MCF 10A (cell line): Measurements from ENCODE around the gene NUP62. TPM values are rescaled to one million over a fixed set of nuclear protein-coding genes. Genes with fewer than 3 reads are reported as not detected.

Experiments used
- BruUV-seq: library from RNA; stranded (reverse); fragments of 400-500 nt; replicated peaks from 2 replicates; lab custom pipeline; 2021; lab: Mats Ljungman, UMichigan
- CTCF ChIA-PET: fragments of 300-600 bp; sonication (Branson Sonifier 250); formaldehyde crosslinking; extraction: SDS; loops from one replicate; lab custom pipeline; 2021; ENCODE audit warnings: antibody characterized with exemption, inconsistent platforms; lab: Yijun Ruan, JAX
- POLR2A ChIA-PET: fragments of 300-600, 350-650 bp; sonication (Branson Sonifier 250); formaldehyde crosslinking; extraction: SDS; loops from one replicate; lab custom pipeline; 2020; ENCODE audit warnings: antibody characterized with exemption, inconsistent platforms; lab: Yijun Ruan, JAX
- DNase-seq: peaks from one replicate; pipeline ENCODE4 v3.0.0-alpha.2; 2018; ENCODE audit not compliant: unreplicated experiment
- H3K27ac Mint-ChIP-seq: one replicate; pipeline ENCODE4 v1.8.0; 2022; ENCODE audit warnings: mild to moderate bottlenecking, low read depth, mixed read lengths; ENCODE audit not compliant: unreplicated experiment
- H3K27me3 Mint-ChIP-seq: one replicate; pipeline ENCODE4 v1.8.0; 2022; ENCODE audit warnings: mixed read lengths; ENCODE audit not compliant: insufficient read depth, unreplicated experiment
- H3K36me3 Mint-ChIP-seq: one replicate; pipeline ENCODE4 v1.8.0; 2022; ENCODE audit warnings: mild to moderate bottlenecking, moderate library complexity, mixed read lengths; ENCODE audit not compliant: insufficient read depth, unreplicated experiment
- H3K4me1 Mint-ChIP-seq: one replicate; pipeline ENCODE4 v1.8.0; 2022; ENCODE audit warnings: mixed read lengths; ENCODE audit not compliant: insufficient read depth, unreplicated experiment
- H3K4me3 Mint-ChIP-seq: one replicate; pipeline ENCODE4 v1.8.0; 2022; ENCODE audit warnings: mild to moderate bottlenecking, moderate library complexity, mixed read lengths; ENCODE audit not compliant: unreplicated experiment
- H3K9me3 Mint-ChIP-seq: one replicate; pipeline ENCODE4 v1.8.0; 2022; ENCODE audit warnings: mixed read lengths; ENCODE audit not compliant: unreplicated experiment
- intact Hi-C: fragments of 100-400 bp; cut with micrococcal nuclease; formaldehyde crosslinking; loops from 2 replicates; pipeline ENCODE4 v1.14.1; 2022
- total RNA-seq: library from RNA; stranded (reverse); gene quantifications from 2 replicates; pipeline ENCODE4 v1.2.3, GENCODE V29; 2022
- TF ChIP-seq, protein P1 (sequence below): fragments of 200-600 bp; IDR thresholded peaks from one replicate; pipeline ENCODE4 v1.8.0; 2022; ENCODE audit warnings: antibody characterized with exemption, mild to moderate bottlenecking; ENCODE audit not compliant: unreplicated experiment

NUP62 gene
- total RNA-seq, 1 experiment from 2014 or later = 44.9 TPM

DNA sequence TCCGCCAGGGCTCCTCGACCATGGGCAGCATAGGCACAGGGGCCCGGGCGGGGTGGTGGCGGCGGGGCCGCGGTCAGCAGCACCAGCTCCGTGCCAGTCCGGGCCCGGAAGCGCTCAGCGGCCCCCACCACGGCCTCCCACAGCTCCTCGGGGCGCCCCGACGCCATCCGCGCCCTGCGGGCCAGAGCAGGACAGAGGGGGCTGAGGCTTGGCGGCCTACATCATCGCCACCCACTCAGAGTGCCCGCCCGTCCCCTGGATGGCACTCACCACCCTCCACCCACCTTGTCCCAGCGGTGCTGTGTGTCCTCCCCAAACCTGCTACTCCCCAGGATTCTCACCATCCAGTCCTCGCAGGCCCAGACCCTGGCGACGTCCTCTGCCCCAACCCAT lies 56.2 kb downstream of the NUP62 start:
- TF ChIP-seq, protein P1, sequence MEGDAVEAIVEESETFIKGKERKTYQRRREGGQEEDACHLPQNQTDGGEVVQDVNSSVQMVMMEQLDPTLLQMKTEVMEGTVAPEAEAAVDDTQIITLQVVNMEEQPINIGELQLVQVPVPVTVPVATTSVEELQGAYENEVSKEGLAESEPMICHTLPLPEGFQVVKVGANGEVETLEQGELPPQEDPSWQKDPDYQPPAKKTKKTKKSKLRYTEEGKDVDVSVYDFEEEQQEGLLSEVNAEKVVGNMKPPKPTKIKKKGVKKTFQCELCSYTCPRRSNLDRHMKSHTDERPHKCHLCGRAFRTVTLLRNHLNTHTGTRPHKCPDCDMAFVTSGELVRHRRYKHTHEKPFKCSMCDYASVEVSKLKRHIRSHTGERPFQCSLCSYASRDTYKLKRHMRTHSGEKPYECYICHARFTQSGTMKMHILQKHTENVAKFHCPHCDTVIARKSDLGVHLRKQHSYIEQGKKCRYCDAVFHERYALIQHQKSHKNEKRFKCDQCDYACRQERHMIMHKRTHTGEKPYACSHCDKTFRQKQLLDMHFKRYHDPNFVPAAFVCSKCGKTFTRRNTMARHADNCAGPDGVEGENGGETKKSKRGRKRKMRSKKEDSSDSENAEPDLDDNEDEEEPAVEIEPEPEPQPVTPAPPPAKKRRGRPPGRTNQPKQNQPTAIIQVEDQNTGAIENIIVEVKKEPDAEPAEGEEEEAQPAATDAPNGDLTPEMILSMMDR = no peak
- no peak for DNase-seq
- peaks cover 6% of the 10 kb centered on the region for H3K4me1 Mint-ChIP-seq
- H3K4me3 Mint-ChIP-seq = no peak overlapping the region
- CTCF ChIA-PET = no interaction called here
- H3K36me3 Mint-ChIP-seq = peaks cover 29% of the 10 kb centered on the region
- no peak overlapping the region for H3K27ac Mint-ChIP-seq
- H3K27me3 Mint-ChIP-seq = no peaks in the 10 kb centered on the region
- POLR2A ChIA-PET = interaction anchor here (0.6 kb wide), 1 partner anchor 132 kb away, joined by 3 read pairs; no protein-coding TSS in a partner anchor
- no peaks in the 10 kb centered on the region for H3K9me3 Mint-ChIP-seq
- no TSS peak for BruUV-seq
- intact Hi-C loops = no loop called here

GRCh38 chr19:49872245-49873128 lies 56.8 kb downstream of the NUP62 start:
- POLR2A ChIA-PET = interaction anchor here (0.6 kb wide), 2 partner anchors 109 to 131 kb away, joined by 3 read pairs; partner anchors contain the start of gene TSKS
- no TSS peak for BruUV-seq
- CTCF ChIA-PET = no interaction called here

GRCh38 chr19:49871349-49871985 lies 57.8 kb downstream of the NUP62 start:
- Mint-ChIP-seq H3K36me3 (peaks cover 37% of the 10 kb centered on the region), H3K9me3 (no peaks in the 10 kb centered on the region), H3K4me3 (no peak overlapping the region), H3K27ac (no peak overlapping the region), H3K27me3 (no peaks in the 10 kb centered on the region), H3K4me1 (peaks cover 11% of the 10 kb centered on the region)
- DNase-seq = no peak
- no TSS peak for BruUV-seq
- TF ChIP-seq, protein P1 = no peak
- POLR2A ChIA-PET = interaction anchor here (2.8 kb wide), 1 partner anchor 19 kb away, joined by 40 read pairs; the partner anchor contains the start of gene PTOV1
- intact Hi-C loops = no loop called here
- CTCF ChIA-PET = no interaction called here

More at GRCh38 chr19:49872245-49873128, 56.8 kb downstream of the NUP62 start:
- no peaks in the 10 kb centered on the region for H3K9me3 Mint-ChIP-seq
- peaks cover 30% of the 10 kb centered on the region for H3K36me3 Mint-ChIP-seq
- H3K4me3 Mint-ChIP-seq = no peak overlapping the region
- intact Hi-C loops = no loop called here
- peaks cover 6% of the 10 kb centered on the region for H3K4me1 Mint-ChIP-seq
- H3K27me3 Mint-ChIP-seq = no peaks in the 10 kb centered on the region
- no peak overlapping the region for H3K27ac Mint-ChIP-seq
- DNase-seq = no peak
- TF ChIP-seq, protein P1 = no peak
